Lower leg skin (tissue), 4 donors: Measurements from ENCODE around the gene HOXC6. TPM values are rescaled to one million over a fixed set of nuclear protein-coding genes. Genes with fewer than 3 reads are reported as not detected.

ENCODE experiments used
- DNase-seq, 2 donors: peaks; one replicate each; pipeline ENCODE4 v3.0.0-alpha.2; 2019; ENCODE audit warnings: low spot score in 2 of 2
- H3K4me3 ChIP-seq: fragments of 200-600 bp; sonication (generic); 2 replicates; pipeline ENCODE4 v1.5.1; 2017; ENCODE audit warnings: mild to moderate bottlenecking, low read depth; ENCODE audit not compliant: poor library complexity, severe bottlenecking
- CTCF ChIP-seq, 3 donors: fragments of 450-650 bp; IDR thresholded peaks; one replicate each; pipeline ENCODE4 v1.5.1; 2016; ENCODE audit warnings: antibody characterized with exemption in 3 of 3, mild to moderate bottlenecking in 3 of 3, moderate library complexity in 2 of 3
- POLR2A ChIP-seq, 2 donors: fragments of 450-650 bp; IDR thresholded peaks; one replicate each; pipeline ENCODE4 v1.6.1; 2016 to 2017; ENCODE audit warnings: antibody characterized with exemption in 2 of 2, mild to moderate bottlenecking in 1 of 2, moderate library complexity in 1 of 2
- WGBS, 2 donors: methylation state at CpG; one replicate each; pipeline ENCODE4 v1.1.5; 2018; 5-methylcytosine and 5-hydroxymethylcytosine counted together
- intact Hi-C: fragments of 100-400 bp; cut with DNase I; formaldehyde crosslinking; loops from one replicate; pipeline ENCODE4 v1.15.0; 2023; ENCODE audit warnings: low total_unique reads
- total RNA-seq, 4 donors: library from RNA; depleted of rRNA; stranded (reverse); fragments of >200 nt; gene quantifications; one replicate each; pipeline ENCODE4 v1.1.0, GENCODE V29; 2016

HOXC6 gene
- total RNA-seq, 4 donors from 2014 or later = 2.6 to 6.3 (median 3.7) TPM

GRCh38 chr12:54002278-54002914 is 25.8 kb upstream of the HOXC6 start:
- WGBS, 2 donors = 45 to 48% methylated on average over 19 of the region's 19 CpGs
- TF ChIP-seq CTCF (IDR thresholded peaks at IDR 0.05) = no peak
- no peak for TF ChIP-seq POLR2A (IDR thresholded peaks at IDR 0.05)
- no peak overlapping the region for H3K4me3 ChIP-seq
- no peak for DNase-seq
- intact Hi-C loops = no loop called here

- intact Hi-C loops = no loop called here
- WGBS, 2 donors = 47 to 51% methylated on average over 19 of the region's 19 CpGs
- no peak overlapping the region for H3K4me3 ChIP-seq
- TF ChIP-seq POLR2A (IDR thresholded peaks at IDR 0.05) (no peak), CTCF (IDR thresholded peaks at IDR 0.05) (no peak)
- no peak for DNase-seq
Observed at GRCh38 chr12:54002915-54003389, 25.3 kb upstream of the HOXC6 start.

GRCh38 chr12:54003625-54004024 is 24.6 kb upstream of the HOXC6 start:
- no peak overlapping the region for H3K4me3 ChIP-seq
- TF ChIP-seq CTCF (IDR thresholded peaks at IDR 0.05) (no peak), POLR2A (IDR thresholded peaks at IDR 0.05) (no peak)
- intact Hi-C loops = no loop called here
- WGBS, 2 donors = 10 to 11% methylated on average over 3 of the region's 3 CpGs
- no peak for DNase-seq

- 44 to 59% methylated on average over 20 of the region's 20 CpGs for WGBS, 2 donors
- no peak overlapping the region for H3K4me3 ChIP-seq
- no peak for DNase-seq
- intact Hi-C loops = no loop called here
- TF ChIP-seq CTCF (IDR thresholded peaks at IDR 0.05) = no peak
- no peak for TF ChIP-seq POLR2A (IDR thresholded peaks at IDR 0.05)
Observed at GRCh38 chr12:54004063-54004840, 24.0 kb upstream of the HOXC6 start.

- no peak for DNase-seq
- intact Hi-C loops = no loop called here
- H3K4me3 ChIP-seq = no peak overlapping the region
- TF ChIP-seq POLR2A (IDR thresholded peaks at IDR 0.05) = no peak
- TF ChIP-seq CTCF (IDR thresholded peaks at IDR 0.05) = no peak
- WGBS, 2 donors = 36 to 54% methylated on average over 31 of the region's 31 CpGs
Observed at GRCh38 chr12:54004841-54005530, 23.3 kb upstream of the HOXC6 start.
